Neural cell (in vitro differentiated cells): ENCODE results near the gene AMZ1.

ENCODE experiments used
- EP300 ChIP-seq: fragments of 450-650 bp; conservative IDR thresholded peaks from 2 replicates; pipeline ENCODE4 v1.6.1; 2014; ENCODE audit warnings: antibody characterized with exemption, mild to moderate bottlenecking, moderate library complexity; ENCODE audit not compliant: poor library complexity, severe bottlenecking
- EZH2 ChIP-seq: fragments of 200-600, 300-800 bp; shearing (Covaris generic), sonication (generic); IDR thresholded peaks from 2 replicates; pipeline ENCODE4 v1.6.1; 2014; ENCODE audit warnings: antibody characterized with exemption, low read length, borderline replicate concordance, mild to moderate bottlenecking; ENCODE audit not compliant: insufficient read depth, poor library complexity, severe bottlenecking
- MXI1 ChIP-seq: fragments of 450-650 bp; conservative IDR thresholded peaks from 2 replicates; pipeline ENCODE4 v1.6.1; 2014; ENCODE audit warnings: antibody characterized with exemption, mild to moderate bottlenecking; ENCODE audit not compliant: poor library complexity, severe bottlenecking
- POLR2AphosphoS5 ChIP-seq: IDR thresholded peaks from 2 replicates; pipeline ENCODE4 v1.6.1; 2012
- RAD21 ChIP-seq: fragments of 450-650 bp; conservative IDR thresholded peaks from 2 replicates; pipeline ENCODE4 v1.6.1; 2014; ENCODE audit warnings: antibody characterized with exemption, mild to moderate bottlenecking, moderate library complexity
- SMC3 ChIP-seq: fragments of 450-650 bp; conservative IDR thresholded peaks from 2 replicates; pipeline ENCODE4 v1.6.1; 2014; ENCODE audit warnings: antibody characterized with exemption, mild to moderate bottlenecking, moderate library complexity; ENCODE audit not compliant: poor library complexity
- TAF1 ChIP-seq: IDR thresholded peaks from 2 replicates; pipeline ENCODE4 v1.6.1; 2012; ENCODE audit warnings: low read depth
- TF ChIP-seq, protein P1 (sequence below): fragments of 450-650 bp; IDR thresholded peaks from 2 replicates; pipeline ENCODE4 v1.5.1; 2014; ENCODE audit warnings: antibody characterized with exemption, mild to moderate bottlenecking, moderate library complexity; ENCODE audit not compliant: poor library complexity, severe bottlenecking
- TF ChIP-seq, protein P2 (sequence below): IDR thresholded peaks from 2 replicates; pipeline ENCODE4 v1.6.1; 2012; ENCODE audit warnings: borderline replicate concordance

DNA sequence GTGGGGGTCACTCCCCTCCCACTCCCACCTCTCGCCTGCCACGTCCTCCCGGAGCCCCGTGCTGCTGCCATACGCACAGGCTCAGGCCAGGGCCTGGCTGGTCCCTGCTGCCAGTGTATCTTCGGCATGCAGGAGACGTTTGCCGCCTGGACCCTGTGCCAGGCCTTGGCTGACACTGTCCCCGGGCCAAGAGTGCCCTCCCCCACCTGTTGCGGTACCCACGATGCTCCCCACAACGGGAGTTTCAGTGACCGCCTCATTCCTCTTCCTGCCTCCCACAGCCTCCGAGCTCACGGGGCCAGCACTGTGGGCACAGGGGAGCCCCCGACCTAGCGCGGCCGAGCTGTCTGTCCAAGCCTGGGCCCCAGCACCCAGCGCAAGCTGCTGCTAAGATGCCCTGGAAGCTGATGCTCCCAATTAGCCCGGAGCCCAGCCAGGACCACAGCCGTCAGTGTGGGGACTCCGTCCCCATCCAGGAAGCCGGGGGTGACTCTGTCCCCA, 48.8 kb upstream of the AMZ1 start:
- TF ChIP-seq, protein P1, sequence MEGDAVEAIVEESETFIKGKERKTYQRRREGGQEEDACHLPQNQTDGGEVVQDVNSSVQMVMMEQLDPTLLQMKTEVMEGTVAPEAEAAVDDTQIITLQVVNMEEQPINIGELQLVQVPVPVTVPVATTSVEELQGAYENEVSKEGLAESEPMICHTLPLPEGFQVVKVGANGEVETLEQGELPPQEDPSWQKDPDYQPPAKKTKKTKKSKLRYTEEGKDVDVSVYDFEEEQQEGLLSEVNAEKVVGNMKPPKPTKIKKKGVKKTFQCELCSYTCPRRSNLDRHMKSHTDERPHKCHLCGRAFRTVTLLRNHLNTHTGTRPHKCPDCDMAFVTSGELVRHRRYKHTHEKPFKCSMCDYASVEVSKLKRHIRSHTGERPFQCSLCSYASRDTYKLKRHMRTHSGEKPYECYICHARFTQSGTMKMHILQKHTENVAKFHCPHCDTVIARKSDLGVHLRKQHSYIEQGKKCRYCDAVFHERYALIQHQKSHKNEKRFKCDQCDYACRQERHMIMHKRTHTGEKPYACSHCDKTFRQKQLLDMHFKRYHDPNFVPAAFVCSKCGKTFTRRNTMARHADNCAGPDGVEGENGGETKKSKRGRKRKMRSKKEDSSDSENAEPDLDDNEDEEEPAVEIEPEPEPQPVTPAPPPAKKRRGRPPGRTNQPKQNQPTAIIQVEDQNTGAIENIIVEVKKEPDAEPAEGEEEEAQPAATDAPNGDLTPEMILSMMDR: no peak
- TF ChIP-seq EZH2 (no peak), EP300 (no peak), SMC3 (no peak), MXI1 (no peak), RAD21 (no peak), POLR2AphosphoS5 (no peak), TAF1 (no peak)
- TF ChIP-seq, protein P2, sequence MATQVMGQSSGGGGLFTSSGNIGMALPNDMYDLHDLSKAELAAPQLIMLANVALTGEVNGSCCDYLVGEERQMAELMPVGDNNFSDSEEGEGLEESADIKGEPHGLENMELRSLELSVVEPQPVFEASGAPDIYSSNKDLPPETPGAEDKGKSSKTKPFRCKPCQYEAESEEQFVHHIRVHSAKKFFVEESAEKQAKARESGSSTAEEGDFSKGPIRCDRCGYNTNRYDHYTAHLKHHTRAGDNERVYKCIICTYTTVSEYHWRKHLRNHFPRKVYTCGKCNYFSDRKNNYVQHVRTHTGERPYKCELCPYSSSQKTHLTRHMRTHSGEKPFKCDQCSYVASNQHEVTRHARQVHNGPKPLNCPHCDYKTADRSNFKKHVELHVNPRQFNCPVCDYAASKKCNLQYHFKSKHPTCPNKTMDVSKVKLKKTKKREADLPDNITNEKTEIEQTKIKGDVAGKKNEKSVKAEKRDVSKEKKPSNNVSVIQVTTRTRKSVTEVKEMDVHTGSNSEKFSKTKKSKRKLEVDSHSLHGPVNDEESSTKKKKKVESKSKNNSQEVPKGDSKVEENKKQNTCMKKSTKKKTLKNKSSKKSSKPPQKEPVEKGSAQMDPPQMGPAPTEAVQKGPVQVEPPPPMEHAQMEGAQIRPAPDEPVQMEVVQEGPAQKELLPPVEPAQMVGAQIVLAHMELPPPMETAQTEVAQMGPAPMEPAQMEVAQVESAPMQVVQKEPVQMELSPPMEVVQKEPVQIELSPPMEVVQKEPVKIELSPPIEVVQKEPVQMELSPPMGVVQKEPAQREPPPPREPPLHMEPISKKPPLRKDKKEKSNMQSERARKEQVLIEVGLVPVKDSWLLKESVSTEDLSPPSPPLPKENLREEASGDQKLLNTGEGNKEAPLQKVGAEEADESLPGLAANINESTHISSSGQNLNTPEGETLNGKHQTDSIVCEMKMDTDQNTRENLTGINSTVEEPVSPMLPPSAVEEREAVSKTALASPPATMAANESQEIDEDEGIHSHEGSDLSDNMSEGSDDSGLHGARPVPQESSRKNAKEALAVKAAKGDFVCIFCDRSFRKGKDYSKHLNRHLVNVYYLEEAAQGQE: no peak
